SIG-M5 treated with dmso at 0.1 percent for 504 hours (cell line): ENCODE results near the gene ZNF22.

Experiments
- DNase-seq: peaks from one replicate; lab custom pipeline; 2025; ENCODE audit not compliant: unreplicated experiment; lab: John Stamatoyannopoulos, UW

The ZNF22 gene

DNA sequence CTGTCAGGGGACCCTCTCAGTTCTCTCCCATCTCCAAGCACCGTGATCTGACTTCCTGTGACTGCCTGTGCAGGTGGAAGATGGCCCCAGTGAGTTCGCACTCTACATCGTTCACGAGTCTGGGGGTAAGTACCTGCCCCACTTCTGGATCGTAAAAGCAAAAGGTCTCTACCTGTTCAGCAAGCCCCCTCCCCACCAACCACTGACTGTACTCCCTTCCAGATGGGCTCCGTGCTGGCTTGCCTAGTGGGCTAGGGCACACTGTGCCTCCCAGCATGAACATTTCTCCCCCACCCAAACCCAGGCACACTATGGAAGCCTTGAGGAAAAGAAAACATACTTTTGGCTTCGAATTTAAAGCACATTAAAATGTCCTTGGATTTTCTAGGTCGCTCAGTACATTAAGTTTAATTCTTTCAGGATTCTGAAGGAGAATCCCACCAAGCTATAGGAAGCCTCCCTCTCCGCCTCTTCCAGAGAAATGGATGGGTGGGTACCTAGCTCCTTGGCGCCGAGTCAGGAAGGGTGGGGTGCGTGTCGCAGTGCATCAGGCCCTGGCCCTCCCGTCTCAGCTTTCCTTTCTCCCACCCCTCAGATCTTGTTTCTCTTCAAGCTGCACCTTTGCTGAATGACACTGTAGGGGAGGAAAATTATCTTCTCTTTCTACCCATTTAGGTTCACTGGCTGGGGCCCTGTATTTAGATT is 11.0 kb upstream of the ZNF22 start:
- no peak for DNase-seq

DNA sequence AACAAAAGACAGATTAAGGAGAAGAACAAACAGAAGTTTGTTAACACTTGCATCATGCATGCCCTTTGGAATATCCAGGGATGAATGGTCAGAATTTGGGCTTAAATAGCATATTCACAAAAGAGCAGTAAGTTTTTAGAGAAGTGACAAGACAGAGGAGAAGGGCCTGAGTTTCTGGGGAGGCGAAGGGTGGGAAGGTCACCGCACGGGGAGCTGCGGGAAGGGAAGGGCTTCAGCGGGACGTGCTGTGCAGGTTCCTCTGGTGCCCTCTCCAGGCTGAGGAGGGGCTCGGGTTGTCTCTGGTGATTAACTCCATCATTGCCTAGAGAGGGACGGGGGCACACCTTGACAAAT is 10.4 kb upstream of the ZNF22 start:
- DNase-seq = no peak

DNA sequence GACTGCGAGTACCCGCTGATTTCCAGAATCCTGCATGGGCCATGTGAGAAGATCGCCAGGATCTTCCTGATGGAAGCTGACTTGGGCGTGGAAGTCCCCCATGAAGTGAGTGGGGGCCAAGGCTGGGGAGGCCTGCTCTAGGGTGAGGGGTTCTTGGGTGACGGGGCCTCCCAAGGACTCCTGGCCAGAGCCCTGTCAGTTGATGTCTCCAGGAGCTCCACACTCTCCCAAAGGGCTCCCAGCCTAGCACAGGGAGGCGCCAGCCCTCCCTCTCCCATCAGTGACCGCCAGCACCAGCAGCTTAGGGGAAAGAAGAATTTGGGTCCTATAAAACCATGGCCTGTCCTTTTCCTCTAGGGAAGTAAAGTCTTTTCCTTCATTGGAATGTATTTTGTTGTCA is 9.8 kb upstream of the ZNF22 start:
- no peak for DNase-seq

DNA sequence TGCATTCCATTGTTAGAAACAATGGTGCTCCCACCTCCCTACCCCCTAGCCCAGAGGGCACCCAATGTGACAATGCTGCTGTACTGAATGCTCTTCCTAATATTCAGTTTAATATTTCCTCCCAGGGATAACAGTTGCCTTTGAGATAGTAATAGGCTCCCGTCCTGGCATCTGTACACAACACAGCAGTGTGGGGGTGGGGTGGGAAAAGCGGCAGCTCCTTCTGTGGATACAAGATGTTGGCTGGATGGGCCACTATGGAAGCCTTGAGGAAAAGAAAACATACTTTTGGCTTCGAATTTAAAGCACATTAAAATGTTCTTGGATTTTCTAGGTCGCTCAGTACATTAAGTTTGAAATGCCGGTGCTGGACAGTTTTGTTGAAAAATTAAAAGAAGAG is 9.2 kb upstream of the ZNF22 start:
- no peak for DNase-seq

DNA sequence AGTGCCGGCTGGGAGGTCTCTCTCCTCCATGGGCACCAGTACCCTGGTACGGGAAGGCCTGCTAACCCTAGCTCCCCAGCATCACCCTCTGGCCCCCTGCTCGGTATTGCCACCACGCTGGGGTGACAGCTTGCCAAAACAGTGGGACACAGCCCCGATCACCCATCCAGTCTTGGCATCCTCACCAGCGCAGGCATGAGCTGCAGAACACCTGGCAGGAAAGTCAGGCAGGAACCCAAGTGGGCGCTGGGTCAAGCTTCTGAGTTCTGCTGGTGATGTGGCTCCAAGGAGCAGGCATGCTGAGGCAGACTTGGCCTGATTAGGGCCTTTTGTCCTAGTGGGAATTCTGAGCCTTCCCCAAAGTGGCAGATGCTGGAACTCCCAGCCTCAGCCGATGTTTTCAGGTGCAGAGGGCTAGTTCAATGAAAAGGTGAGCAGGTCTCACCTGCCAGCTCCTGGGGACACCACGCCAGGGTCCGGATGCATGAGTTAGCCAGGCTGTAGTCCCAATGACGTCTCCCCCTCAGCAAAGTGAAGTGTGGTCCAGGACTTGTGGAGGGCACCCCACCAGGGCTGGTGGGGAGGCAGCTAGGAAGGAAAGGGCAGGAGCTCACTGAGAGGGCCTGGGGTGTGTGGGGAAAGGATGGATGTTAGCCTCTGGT is 8.5 kb upstream of the ZNF22 start:
- no peak for DNase-seq

DNA sequence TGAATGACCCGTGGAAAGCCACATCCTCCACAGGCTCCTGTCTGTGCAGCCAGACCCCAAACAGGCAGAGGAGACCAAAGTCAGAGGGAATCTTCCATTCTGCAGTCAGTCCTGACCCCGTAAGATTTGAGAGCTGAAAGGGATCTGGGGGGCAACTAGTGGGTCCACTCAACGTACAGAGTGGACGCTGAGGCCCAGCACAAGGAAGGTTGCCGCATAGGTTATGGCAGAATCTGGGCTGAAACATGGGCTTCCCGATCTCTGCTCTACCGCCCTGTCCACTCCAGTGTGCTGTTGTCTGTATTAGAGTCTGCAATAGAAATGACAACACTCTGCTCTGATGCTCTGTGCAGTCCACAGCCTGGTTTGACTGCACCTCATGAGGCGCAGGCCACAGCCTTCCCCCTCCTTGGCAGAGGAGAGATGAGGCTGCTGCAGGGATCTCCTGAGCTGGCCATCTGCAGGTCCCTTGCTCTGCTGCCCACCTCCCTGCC is 7.9 kb upstream of the ZNF22 start:
- no peak for DNase-seq

DNA sequence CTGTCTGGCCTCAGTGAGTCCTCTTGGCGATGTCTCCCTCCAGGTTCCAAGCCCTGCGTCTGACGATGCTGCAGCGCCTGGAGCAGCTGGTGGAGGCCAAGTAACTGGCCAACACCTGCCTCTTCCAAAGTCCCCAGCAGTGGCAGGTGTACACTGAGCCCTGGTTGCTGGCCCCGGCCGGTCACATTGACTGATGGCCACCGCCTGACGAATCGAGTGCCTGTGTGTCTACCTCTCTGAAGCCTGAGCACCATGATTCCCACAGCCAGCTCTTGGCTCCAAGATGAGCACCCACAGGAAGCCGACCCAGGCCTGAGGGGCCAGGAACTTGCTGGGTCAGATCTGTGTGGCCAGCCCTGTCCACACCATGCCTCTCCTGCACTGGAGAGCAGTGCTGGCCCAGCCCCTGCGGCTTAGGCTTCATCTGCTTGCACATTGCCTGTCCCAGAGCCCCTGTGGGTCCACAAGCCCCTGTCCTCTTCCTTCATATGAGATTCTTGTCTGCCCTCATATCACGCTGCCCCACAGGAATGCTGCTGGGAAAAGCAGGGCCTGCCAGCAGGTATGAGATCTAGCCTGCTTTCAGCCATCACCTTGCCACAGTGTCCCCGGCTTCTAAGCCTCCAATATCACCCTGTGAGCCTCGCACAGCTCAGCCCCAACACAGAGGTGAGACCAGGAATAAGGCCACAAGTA is 7.3 kb upstream of the ZNF22 start:
- no peak for DNase-seq

DNA sequence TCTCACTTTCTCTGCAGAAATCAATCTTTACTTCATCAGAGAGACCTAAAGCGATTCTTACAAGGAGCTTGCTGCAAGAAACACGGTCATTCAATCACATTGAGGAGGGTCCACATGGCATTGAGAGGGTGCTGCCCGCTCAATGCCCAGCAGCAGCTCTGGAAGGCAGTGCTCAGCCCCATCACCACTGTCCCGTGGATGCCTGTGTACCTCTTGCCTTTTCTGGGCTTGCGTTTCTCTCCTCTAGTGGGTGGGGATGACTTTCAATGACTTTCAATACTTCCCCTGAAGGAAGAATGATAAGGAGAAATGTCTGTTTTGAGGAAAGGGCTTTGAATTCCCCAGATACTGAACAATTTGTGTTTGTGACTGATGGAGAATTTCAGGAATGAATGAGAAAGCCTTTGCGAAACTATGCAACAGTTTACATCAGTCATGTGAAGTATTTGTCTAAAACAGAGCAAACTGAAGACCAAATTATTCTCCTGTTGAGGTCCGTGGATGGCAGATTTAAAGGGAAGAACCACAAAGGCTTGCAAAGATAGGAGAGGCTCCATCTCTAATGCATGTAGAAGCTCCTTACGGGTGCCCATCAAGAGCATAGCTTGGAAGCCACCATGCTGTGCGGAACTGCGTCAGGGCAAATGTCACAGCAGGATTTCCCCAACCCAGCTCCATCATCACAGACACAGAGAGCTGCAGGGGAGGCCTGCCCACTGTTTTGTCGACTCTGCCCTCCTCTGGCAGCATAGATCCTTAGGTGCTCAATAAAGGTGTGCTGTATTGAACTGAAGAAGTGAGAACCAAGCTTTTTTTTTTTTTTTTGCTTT is 6.6 kb upstream of the ZNF22 start:
- no peak for DNase-seq

DNA sequence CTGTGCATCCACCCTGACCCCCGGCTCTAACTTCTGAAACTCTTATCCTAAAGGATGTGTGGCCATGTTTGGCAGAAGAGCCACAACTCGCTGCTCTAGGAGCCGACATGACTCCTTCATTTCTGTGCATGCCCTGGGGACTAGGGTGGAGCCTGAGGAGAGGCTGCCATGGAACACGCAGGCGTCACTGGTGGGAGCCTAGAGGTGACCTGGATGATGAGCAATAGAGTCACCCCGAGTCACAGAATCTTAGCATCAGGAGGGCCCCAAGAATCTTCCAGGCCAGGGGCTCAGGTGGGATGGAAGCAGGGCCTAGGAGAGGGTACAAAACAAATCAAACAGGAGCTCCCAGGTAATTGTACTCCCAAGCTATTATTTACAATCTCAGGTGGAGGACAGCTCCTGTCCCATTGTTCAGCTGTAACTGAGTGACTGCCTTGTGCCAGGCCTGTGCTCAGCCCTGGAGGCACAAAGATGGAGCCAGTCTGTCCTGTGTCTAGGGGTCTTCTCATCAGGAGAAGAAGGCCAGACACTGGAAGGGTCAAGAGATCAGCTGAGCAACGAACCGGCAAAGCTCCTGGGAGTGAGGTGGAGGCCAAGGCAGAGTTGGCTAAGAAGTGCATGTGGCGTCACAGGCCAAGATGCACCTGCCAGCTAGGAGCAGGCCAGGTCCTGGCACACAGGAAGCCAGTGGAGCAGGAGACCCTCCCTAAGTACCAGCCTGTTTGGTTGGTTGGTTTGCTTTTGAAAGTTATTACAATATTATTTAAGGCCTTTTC is 5.8 kb upstream of the ZNF22 start:
- no peak for DNase-seq

DNA sequence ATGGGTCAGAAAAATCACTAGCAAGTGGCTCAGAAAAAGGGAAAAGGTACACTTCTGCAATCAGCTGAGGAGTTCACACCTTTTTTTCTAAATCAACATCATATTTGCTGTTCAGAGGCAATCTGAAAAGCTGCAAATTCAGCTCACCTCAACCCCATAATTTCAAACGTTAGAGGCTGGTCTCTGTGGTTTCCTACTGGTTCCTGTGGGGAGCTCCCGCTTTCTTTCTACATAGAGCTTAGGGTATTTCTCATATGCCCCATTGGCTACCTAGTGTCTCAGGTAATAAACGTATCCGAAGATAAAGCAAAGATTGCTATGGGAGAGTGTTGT is 5.2 kb upstream of the ZNF22 start:
- DNase-seq = no peak

DNA sequence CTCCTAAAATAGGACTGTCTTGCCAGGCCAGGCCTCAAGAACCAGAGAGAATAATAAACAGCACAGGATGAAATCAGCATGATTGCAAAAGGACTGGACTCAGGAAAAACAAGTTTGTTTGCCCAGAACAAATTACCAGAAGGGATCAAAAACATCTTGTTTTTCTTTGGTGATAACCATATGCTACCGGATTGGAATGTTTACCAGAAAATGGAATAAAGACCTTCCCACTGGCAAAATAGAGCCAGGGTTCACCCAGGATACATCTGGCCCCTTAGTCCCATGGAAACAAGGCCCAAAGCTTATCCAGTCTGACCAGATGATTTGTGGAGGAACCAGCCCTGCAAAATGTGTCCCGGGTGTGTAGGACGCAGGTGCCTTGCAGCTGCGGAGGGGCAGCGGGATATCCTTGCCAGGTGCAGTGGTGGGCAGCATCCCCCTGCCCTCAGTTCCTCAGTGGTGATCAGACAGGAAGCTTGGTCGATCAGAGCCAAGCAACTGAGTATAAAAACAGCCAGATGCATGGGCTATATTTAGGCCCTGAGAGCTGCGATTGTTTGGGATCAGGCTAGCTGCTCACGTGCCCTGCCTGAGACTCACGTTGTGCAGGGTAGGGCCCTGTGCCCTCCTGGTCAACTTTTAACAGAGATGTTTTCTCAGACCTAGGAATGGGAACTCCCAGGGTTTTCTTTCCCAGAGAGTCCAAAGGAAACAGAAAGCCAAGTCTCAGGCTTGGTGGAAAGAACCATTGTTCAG is 4.6 kb upstream of the ZNF22 start:
- peak; percentile 17 for DNase-seq

DNA sequence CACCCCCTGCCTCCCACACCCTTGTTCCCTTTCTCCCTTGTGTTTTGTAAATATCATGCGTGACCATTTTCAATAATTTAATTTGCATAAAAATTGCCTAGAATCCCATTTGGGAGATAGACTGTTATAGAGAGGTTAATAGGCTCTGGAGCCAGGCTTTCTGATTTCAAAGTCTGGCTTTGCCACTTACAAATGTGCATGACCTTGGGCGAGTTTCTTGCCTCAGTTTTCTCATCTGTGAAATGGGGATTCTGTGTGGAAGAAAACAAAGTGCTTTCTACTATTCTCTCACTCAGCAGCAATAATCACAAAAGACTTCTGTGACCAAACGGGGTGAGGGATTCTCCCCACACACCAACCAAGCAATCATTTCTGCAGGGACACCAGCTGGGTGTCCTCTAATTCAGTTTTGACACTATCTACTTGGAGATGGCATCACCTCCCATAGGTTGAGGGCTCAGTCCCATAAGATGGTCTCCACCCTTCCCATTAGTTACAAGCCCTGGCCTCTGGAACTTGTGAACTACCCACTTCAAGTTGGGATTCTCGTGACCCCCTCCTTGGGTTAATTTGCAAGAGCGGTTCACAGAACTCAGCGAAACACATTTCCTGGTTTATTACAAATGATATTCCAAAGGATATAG is 3.5 kb upstream of the ZNF22 start:
- DNase-seq = no peak

DNA sequence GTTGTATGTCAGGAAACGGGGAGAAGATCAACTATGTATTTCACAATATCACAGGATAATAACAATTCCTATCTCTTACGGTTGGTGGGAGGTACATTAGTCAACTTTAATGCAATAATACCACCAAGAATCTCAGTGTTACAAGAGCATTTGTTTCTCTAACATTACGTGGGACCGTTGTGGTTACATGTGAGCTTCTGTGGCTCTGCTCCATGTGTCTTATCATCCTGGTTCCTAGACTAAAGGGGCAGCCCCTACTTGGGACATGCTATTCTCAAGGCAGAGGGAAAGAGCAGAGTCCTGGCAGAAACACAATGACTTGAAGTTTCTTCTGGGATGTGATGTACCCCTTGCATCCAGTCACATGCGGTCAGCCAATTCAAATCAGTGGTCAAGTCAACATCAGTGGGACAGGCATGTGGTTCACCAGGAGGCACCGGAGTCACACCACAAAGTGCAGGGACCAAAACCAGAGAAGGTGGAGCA is 2.5 kb upstream of the ZNF22 start:
- no peak for DNase-seq

DNA sequence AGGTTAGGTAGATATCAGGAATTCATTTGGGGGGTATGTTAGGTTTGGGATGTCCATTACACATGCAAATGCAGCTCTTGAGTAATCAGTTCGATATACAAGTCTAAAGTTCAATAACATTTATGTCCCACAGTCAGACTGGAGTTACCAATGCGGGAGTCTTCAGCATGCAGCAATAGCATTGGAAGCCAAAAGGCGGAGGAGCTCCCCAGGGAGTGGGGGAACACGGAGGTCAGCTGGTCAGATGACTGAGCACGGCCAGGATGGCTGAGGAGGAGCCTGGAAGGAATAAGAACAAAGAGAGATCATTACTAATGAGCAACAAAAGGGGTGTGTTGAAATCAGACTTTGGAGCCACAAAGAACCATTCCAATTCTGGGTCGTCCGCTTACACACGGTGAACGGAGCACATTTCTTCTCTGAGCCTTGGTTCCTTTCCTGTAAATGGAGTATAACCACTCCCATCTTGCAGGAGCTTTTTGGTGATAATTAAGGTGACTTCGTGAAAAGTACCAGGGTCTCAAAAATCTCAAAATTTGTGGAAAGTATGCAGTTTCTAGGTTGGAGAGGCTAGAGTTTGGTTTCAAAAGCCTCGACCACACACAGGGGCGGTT is 478 bp upstream of the ZNF22 start:
- peak; percentile 45 for DNase-seq

DNA sequence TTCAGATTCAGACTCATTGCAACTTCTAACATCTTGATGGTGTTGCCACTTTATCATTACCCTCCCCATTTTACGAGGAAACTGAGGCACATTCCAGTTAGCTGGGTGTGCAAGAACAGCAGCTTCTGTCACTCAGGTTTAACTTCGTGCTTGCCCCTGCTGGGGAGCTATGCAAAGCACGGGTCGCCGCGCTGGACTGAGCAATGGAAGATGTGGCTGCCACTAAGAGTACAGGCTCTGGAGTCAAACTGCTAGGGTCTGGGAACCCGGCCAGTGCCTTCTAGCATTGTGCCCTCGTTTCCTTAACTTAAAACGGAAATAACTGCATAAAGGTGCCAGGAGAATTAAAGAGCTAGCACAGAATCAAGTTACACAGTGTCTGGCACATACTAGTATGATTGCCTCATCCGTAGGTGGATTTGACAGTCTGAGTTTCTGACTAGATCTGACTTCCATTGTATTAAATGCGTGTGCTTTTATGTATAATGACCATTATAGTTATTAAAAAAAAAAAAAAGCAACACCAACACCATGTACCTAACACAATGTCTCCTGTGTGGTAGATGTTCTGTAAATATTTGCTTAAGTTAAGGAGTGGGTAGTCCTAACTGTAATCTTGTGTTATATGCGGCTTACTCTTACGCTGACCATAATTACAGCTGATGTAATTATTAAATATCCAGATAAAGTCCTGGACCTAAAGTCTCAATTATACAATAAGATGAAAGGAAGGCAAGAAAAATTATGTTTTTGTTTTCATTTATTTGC is 842 bp downstream of the ZNF22 start:
- peak; percentile 53 for DNase-seq

DNA sequence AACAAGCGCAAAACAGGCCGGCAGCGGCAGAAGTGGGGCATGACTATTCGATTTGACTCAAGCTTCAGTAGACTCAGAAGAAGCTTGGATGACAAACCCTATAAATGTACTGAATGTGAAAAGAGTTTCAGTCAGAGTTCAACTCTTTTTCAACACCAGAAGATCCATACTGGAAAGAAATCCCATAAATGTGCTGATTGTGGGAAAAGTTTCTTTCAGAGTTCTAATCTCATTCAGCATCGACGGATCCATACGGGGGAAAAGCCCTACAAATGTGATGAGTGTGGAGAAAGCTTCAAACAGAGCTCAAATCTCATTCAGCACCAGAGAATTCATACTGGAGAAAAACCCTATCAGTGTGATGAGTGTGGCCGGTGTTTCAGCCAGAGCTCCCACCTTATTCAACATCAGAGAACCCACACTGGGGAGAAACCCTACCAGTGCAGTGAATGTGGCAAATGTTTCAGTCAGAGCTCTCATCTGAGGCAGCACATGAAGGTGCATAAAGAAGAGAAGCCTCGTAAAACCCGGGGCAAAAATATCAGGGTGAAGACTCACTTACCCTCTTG is 2.8 kb downstream of the ZNF22 start:
- DNase-seq = no peak

DNA sequence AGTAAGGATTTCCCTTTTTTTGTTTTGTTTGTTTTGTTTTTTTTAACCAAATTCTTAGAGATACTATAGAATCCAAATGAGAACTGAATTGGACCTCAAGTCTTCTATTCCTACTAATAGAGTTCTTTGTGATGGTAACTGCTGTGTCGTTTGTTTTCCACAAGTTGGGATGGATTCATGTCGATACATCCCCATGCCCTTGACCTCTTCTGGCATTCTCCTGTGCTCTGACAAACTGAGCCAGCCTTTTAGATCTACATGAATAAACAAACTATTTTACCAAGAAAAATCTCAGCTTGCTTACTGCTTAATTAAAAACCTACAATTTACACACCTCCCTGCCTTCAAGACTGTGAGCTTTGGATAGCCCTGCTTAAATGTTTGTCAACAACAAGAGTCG is 3.9 kb downstream of the ZNF22 start:
- no peak for DNase-seq

DNA sequence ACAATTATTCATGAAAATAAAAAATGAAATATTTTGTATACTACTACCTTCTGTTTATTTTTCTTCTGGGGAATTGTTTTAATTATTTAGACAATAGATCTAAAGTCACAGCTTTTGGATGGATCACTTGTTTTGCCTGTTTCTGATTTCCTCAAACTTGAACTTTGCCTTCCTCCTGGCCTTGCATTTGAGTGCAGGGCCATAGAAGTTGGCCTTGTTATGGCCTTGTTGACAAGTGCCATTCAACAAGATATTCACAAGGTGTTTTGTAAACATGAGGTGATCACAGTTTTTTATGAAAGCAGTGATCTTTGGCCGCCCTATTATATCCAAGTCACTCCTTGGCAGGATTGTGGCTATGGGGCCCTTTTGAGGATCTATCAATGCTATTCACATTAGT is 4.6 kb downstream of the ZNF22 start:
- DNase-seq = no peak
